DOHH2 (cell line): ENCODE results near the gene CKMT2.
A peak's percentile ranks its signal among the peaks of the same experiment; 100 is the strongest.

Experiments
- EZH2phosphoT487 ChIP-seq: fragments of 200-600 bp; sonication (generic); IDR thresholded peaks from 2 replicates; pipeline ENCODE4 v1.6.1; 2017; ENCODE audit warnings: borderline replicate concordance, mild to moderate bottlenecking, antibody characterized with exemption, low read length, moderate library complexity, mixed read lengths
- TF ChIP-seq, protein P1 (sequence below): fragments of 200-600 bp; sonication (generic); IDR thresholded peaks from one replicate; pipeline ENCODE4 v1.5.1; 2014; ENCODE audit warnings: antibody characterized with exemption, mild to moderate bottlenecking, low read depth, low read length; ENCODE audit not compliant: poor library complexity, severe bottlenecking

DNA sequence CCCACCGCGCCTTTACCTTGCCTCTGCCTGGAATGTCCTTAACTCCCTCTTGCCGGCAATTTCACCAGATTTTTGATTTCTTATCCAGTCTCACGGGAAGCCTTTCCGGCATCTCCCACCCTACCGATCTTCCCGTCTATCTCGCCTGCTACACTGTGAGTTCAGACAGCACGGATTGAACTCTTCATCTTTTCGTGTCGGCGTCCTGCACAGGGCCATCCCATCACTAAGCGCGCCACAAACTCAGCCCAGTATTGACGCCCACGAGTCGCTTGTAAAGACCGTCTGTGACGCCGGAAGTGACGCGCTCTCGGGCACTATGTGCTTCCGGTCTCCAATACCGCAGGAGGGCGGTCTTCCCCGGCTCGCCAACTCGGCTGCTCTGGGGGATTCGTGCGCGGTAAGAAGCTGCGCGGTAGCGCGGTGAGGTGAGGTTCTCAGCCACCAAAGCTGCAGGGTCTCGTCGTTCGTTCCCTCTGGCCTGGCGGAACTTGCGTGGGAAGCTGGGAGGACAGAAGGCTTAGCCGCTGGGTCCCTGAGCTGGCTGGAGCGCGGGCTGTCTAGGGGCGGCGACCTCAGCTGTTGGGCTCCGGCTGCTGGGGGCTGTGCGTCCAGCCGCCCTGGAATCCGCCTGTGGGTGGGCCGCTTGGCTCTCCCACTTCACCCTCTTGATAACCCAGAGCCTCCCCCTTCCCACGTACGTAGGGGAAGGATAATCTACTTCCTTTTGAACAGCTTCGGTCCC lies 68.3 kb downstream of the CKMT2 start, which contains the start of gene ZCCHC9:
- TF ChIP-seq, protein P1, sequence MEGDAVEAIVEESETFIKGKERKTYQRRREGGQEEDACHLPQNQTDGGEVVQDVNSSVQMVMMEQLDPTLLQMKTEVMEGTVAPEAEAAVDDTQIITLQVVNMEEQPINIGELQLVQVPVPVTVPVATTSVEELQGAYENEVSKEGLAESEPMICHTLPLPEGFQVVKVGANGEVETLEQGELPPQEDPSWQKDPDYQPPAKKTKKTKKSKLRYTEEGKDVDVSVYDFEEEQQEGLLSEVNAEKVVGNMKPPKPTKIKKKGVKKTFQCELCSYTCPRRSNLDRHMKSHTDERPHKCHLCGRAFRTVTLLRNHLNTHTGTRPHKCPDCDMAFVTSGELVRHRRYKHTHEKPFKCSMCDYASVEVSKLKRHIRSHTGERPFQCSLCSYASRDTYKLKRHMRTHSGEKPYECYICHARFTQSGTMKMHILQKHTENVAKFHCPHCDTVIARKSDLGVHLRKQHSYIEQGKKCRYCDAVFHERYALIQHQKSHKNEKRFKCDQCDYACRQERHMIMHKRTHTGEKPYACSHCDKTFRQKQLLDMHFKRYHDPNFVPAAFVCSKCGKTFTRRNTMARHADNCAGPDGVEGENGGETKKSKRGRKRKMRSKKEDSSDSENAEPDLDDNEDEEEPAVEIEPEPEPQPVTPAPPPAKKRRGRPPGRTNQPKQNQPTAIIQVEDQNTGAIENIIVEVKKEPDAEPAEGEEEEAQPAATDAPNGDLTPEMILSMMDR, result peak; percentile 27
- TF ChIP-seq EZH2phosphoT487, result no peak
